Transverse colon (tissue), 4 donors: Measurements from ENCODE around the gene MYZAP. TPM values are rescaled to one million over a fixed set of nuclear protein-coding genes. Genes with fewer than 3 reads are reported as not detected.

Experiments used
- DNase-seq: peaks from one replicate; pipeline ENCODE4 v3.0.0-alpha.2; 2019
- H3K27ac ChIP-seq, 4 donors: fragments of 200-600 bp; sonication (generic); 2 replicates each; pipeline ENCODE4 v1.5.1; 2016 to 2018; ENCODE audit warnings: inconsistent platforms in 4 of 4
- H3K27me3 ChIP-seq: fragments of 200-600 bp; sonication (generic); 2 replicates; pipeline ENCODE4 v1.5.1; 2017; ENCODE audit warnings: inconsistent platforms
- H3K36me3 ChIP-seq, 4 donors: fragments of 200-600 bp; sonication (generic); 2 replicates each; pipeline ENCODE4 v1.5.1; 2017 to 2019; ENCODE audit warnings: inconsistent platforms in 4 of 4
- H3K4me1 ChIP-seq, 4 donors: fragments of 200-600 bp; sonication (generic); 2 replicates each; pipeline ENCODE4 v1.5.1; 2017 to 2020; ENCODE audit warnings: inconsistent platforms in 4 of 4
- H3K4me3 ChIP-seq, 4 donors: fragments of 200-600 bp; sonication (generic); 1 replicate in 1 of 4; 2 replicates in 3 of 4; pipeline versions ENCODE4 v1.5.1 to v1.6.1; 2017 to 2019; ENCODE audit warnings: inconsistent platforms in 4 of 4
- H3K9me3 ChIP-seq, 2 donors: fragments of 200-600 bp; sonication (generic); 2 replicates each; pipeline ENCODE4 v1.5.1; 2017 to 2019; ENCODE audit warnings: inconsistent platforms in 2 of 2
- EP300 ChIP-seq: sonication (generic); formaldehyde crosslinking; IDR thresholded peaks from one replicate; pipeline ENCODE4 v1.6.1; 2017; ENCODE audit warnings: antibody characterized with exemption, low read depth
- POLR2A ChIP-seq: fragments of 450-650 bp; IDR thresholded peaks from one replicate; pipeline ENCODE4 v1.6.1; 2016; ENCODE audit warnings: antibody characterized with exemption, mild to moderate bottlenecking, moderate library complexity
- POLR2AphosphoS5 ChIP-seq, 3 donors: sonication (generic); formaldehyde crosslinking; IDR thresholded peaks; one replicate each; pipeline ENCODE4 v1.6.1; 2016; ENCODE audit warnings: antibody characterized with exemption in 3 of 3
- WGBS, 2 donors: methylation state at CpG; one replicate each; pipeline ENCODE4 v1.1.5; 2018; ENCODE audit warnings: low coverage in 1 of 2; 5-methylcytosine and 5-hydroxymethylcytosine counted together
- in situ Hi-C, 4 donors: fragments of 200-750 bp; cut with MboI; loops; one replicate each; pipeline versions ENCODE4 v1.15.0 to v1.15.1; 2017; ENCODE audit warnings: low sequenced_read_pairs in 3 of 4, low pct_ligation_motif_present in 1 of 4, low pct_unique_long_range_greater_than_20kb in 1 of 4
- intact Hi-C: fragments of 100-400 bp; cut with DNase I; formaldehyde crosslinking; loops from one replicate; pipeline ENCODE4 v1.15.1; 2023; ENCODE audit warnings: low total_unique reads
- total RNA-seq, 4 donors: library from RNA; depleted of rRNA; stranded (reverse); fragments of >200 nt; gene quantifications; one replicate each; pipeline ENCODE4 v1.1.0, GENCODE V29; 2016
- TF ChIP-seq, protein P1 (sequence below), 5 experiments: fragments of 200-600 bp in 3 of 5; fragments of 450-650 bp in 2 of 5; sonication (generic) in 3 of 5; IDR thresholded peaks; 1 replicate in 2 of 5; 2 replicates in 3 of 5; pipeline ENCODE4 v1.5.1; 2016 to 2017; ENCODE audit warnings: antibody characterized with exemption in 5 of 5, inconsistent platforms in 3 of 5, mild to moderate bottlenecking in 2 of 5, moderate library complexity in 1 of 5

MYZAP gene
- total RNA-seq, 4 donors from 2014 or later: 1.00 to 24.3 (median 10.7) TPM

DNA sequence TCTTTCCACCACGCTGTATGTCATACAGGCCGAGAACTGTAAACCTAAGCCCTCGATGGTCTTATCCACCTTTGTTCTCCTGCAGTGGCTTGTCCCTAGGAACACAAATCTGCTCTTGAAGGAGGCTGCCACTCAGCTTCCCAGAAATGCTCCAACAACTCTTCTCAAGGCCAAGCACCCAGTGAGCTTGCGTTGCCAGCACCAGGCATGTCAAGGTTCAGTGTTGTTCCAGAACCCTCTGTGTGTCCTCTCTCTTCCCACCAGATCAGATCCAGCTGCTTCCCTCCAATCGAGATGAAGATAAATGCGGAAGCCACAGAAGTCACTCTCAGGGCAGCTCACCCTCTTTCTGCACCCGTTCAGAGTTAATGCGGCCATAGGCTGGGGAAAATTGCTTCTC is 11.3 kb upstream of the MYZAP start:
- WGBS, 2 donors: 91% methylated on average over 8 of the region's 8 CpGs; no CpG with 5 or more reads in 1 of the 2 donors
- Histone ChIP-seq H3K4me3 (no peak overlapping the region), H3K27ac (peak overlapping the region in 1 of 4 donors; percentile 52), H3K27me3 (no peaks in the 10 kb centered on the region), H3K36me3 (no peaks in the 10 kb centered on the region), H3K9me3 (peaks cover 8 to 14% of the 10 kb centered on the region in 2 donors), H3K4me1 (peaks cover 7 to 45% (median 19%) of the 10 kb centered on the region in 4 donors)
- in situ Hi-C loops (no loop called here), intact Hi-C loops (no loop called here)
- TF ChIP-seq, protein P1, sequence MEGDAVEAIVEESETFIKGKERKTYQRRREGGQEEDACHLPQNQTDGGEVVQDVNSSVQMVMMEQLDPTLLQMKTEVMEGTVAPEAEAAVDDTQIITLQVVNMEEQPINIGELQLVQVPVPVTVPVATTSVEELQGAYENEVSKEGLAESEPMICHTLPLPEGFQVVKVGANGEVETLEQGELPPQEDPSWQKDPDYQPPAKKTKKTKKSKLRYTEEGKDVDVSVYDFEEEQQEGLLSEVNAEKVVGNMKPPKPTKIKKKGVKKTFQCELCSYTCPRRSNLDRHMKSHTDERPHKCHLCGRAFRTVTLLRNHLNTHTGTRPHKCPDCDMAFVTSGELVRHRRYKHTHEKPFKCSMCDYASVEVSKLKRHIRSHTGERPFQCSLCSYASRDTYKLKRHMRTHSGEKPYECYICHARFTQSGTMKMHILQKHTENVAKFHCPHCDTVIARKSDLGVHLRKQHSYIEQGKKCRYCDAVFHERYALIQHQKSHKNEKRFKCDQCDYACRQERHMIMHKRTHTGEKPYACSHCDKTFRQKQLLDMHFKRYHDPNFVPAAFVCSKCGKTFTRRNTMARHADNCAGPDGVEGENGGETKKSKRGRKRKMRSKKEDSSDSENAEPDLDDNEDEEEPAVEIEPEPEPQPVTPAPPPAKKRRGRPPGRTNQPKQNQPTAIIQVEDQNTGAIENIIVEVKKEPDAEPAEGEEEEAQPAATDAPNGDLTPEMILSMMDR (IDR thresholded peaks at IDR 0.05): no peak
- no peak for TF ChIP-seq EP300
- no peak for TF ChIP-seq POLR2A
- TF ChIP-seq POLR2AphosphoS5 (IDR thresholded peaks at IDR 0.05): no peak
- DNase-seq: no peak

DNA sequence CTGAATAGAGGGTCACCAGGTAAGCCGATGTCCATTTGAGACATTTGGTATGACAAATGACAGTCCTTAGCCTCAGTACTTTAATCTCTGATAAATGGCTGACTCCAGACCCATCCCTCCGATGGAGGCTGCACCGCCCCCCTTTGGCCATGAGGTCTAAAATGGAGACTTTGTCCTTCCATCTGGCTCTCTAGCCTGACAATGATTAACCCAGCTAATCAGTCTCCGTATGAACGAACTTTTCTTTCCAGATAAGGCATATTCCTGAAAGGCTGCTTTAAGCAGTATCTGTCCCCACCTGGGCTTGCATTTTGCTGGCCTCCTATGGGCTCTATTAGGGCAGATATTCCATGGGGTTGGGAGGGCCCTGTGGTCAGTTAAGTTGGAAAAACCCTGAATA is 10.8 kb upstream of the MYZAP start:
- H3K36me3 ChIP-seq: no peaks in the 10 kb centered on the region
- in situ Hi-C loops (no loop called here), intact Hi-C loops (no loop called here)
- no peaks in the 10 kb centered on the region for H3K27me3 ChIP-seq
- DNase-seq: peak; percentile 60
- peaks cover 7 to 45% (median 19%) of the 10 kb centered on the region in 4 donors for H3K4me1 ChIP-seq
- H3K27ac ChIP-seq: peak overlapping the region; percentile 10 to 52 (median 42)
- TF ChIP-seq, protein P1 (IDR thresholded peaks at IDR 0.05): peak in 2 of 5 experiments; percentile 20 to 37
- TF ChIP-seq EP300: no peak
- WGBS, 2 donors: 52 to 60% methylated on average over 1 to 5 of the region's 5 CpGs
- no peak overlapping the region for H3K4me3 ChIP-seq
- H3K9me3 ChIP-seq: peaks cover 8 to 14% of the 10 kb centered on the region in 2 donors

DNA sequence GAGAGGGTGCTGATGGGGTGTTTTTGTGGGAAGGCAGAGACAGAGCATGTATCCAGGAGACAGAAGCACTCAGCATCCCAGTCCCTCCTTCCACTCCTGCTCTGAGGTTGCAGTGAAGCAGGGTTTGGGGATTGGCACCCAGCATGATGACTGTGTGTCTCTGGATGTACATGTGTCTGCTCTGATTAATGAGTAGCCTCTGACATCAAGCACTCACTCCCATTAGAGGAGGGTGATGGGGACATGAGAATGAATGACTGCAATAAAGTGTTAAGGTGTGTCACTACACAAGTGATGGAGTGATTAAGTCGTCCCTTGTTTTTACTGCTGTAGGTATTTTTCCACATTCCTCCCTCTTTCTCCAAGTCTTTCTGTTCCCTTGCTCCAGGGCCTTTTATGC is 9.6 kb upstream of the MYZAP start:
- Histone ChIP-seq H3K27ac (peak overlapping the region in 1 of 4 donors; percentile 51), H3K9me3 (peaks cover 8 to 14% of the 10 kb centered on the region in 2 donors), H3K36me3 (no peaks in the 10 kb centered on the region), H3K27me3 (no peaks in the 10 kb centered on the region), H3K4me3 (no peak overlapping the region), H3K4me1 (peaks cover 7 to 45% (median 19%) of the 10 kb centered on the region in 4 donors)
- intact Hi-C loops (no loop called here), in situ Hi-C loops (no loop called here)
- TF ChIP-seq POLR2AphosphoS5 (IDR thresholded peaks at IDR 0.05): peak in 1 of 3 donors; percentile 30
- TF ChIP-seq, protein P1 (IDR thresholded peaks at IDR 0.05): no peak
- 20 to 34% methylated on average over 1 of the region's 1 CpG for WGBS, 2 donors
- DNase-seq: no peak

DNA sequence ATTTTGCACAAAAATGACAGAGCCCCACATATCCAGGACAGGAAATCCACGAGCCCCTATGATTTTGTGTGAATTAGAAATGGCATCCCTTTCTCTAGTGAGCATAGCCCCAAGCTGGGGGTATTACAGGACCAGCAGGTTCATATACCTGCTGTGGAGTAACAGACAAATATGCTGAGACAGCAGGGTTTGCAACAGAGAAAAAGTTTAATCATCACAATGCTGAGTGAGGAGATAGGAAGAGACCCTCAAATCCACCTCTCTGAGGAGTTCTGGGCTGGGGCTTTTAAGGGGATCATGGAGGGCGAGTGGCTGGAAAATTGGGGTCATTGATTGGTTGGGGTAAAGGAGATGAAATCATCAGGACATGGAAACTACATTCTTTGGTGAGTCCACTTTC is 8.4 kb upstream of the MYZAP start:
- 75 to 88% methylated on average over 1 to 2 of the region's 2 CpGs for WGBS, 2 donors
- in situ Hi-C loops: no loop called here

More for the DNA sequence above, 8.4 kb upstream of the MYZAP start:
- intact Hi-C loops: no loop called here
- Histone ChIP-seq H3K36me3 (no peaks in the 10 kb centered on the region), H3K27ac (no peak overlapping the region), H3K4me1 (peaks cover 0 to 35% (median 19%) of the 10 kb centered on the region in 4 donors), H3K9me3 (peaks cover 8 to 14% of the 10 kb centered on the region in 2 donors), H3K27me3 (no peaks in the 10 kb centered on the region), H3K4me3 (no peak overlapping the region)
- DNase-seq: no peak
- TF ChIP-seq POLR2AphosphoS5 (IDR thresholded peaks at IDR 0.05): no peak
- no peak for TF ChIP-seq POLR2A
- TF ChIP-seq, protein P1 (IDR thresholded peaks at IDR 0.05): no peak
- TF ChIP-seq EP300: no peak
